GM21723 (cell line): ENCODE results near the gene ST7.
"Not testable (repeated sequence)": the region's sequence is repeated elsewhere in the genome, so short reads cannot be mapped to it uniquely, and the experiment has no call there.

Source experiments
- ATAC-seq: cut with Tn5 transposase; IDR thresholded peaks from one replicate; pipeline ENCODE4 v1.9.1; 2021; ENCODE audit warnings: mild to moderate bottlenecking, moderate library complexity; ENCODE audit not compliant: unreplicated experiment

The ST7 gene

DNA sequence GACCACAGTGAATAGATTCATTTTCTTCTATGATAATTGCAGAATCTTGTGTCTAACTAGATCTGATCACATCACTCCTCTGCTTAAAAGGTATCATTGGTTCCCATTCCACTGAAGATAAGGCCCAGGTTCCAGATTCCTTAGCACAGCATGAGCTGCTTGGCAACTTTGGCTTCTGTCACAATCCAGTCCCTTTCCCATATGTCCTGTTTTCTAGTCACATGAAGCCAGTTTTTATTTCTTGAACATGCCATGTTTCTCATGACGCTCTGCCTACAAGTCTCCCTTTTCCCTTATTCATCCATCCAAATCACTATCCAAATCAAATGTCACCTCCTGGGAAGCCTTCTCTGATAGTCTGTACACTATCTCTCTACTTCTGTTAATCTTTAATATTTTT is 167.0 kb downstream of the ST7 start:
- not testable (repeated sequence) for ATAC-seq

DNA sequence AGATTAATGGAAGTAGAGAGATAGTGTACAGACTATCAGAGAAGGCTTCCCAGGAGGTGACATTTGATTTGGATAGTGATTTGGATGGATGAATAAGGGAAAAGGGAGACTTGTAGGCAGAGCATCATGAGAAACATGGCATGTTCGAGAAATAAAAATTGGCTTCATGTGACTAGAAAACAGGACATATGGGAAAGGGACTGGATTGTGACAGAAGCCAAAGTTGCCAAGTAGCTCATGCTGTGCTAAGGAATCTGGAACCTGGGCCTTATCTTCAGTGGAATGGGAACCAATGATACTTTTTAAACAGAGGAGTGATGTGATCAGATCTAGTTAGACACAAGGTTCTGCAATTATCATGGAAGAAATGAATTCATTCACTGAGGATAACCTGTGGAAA is 168.7 kb downstream of the ST7 start:
- not testable (repeated sequence) for ATAC-seq

DNA sequence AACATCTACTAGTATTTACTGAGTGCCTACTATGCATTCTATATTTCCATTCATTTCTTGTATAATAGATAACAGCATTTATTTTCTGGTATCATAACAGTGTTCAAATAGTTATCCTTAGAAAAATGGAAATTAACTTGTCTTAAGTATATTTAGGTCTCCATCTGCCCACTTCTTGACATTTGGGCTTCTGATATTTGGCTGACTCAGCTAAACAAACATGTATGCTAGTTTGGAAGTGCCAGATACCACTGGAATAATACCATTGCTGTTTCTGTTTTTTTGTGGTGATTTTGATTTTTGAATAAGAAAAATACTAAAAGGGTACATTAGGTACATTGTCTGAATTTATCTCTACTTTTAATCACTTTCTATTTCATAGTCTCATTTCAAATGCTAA is 169.2 kb downstream of the ST7 start:
- no peak for ATAC-seq

DNA sequence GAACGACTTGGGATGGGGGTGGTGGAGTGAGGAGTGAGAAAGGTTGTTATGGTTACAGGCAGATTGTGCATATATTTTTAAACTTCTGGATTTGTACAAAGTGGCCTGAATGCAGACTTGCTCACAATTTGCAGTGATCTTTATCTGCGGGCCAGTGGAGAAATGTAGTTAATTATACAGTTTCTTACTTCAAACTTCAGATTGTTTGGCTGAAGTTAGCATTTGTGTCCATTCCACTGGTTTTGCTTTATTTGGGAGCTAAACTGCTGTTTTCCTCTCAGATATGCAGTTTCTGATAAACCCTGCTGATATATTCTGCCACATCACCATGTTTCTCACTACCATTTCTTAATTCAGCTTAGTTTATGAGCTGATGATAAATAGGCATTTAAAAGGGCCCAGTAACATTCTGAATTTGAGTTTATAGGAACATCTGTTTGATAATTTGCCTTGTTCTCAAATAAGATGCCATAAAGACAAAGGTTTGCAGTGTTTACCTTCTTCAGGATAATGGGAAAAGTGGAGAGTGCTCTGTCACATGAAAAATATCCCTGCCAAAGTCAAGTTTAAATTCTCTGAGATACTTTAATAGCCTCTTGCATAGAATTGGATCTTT is 170.1 kb downstream of the ST7 start:
- ATAC-seq = no peak

DNA sequence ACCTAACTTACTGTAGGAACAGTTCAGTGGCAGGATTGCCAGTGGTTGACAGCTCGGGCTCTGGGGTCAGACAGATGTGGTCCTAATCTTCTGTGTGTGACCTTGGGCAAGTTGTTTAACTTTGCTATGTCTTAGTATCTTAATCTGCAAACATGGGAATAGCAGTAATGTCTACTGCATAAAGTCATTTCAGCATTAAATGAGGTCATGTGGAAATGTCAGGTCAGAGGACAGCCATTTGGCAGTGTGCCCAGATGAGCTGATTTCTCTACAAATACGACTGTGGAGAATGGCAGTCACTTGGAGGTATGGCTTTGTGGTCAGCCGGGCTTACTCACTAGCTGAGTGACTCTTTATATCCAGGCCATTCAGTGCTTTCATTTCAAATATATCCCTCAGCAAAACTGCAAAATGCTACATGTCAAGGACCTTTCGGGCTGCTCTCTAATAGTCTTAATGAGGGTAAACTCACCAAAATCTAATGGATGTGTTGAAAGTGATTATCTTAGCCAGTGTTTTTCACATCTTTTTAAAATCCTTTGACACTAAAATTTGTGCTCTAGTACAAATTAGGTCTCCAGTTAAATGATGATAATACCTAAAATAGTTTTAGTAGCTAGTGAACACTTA is 171.4 kb downstream of the ST7 start:
- ATAC-seq = peak; percentile 63

DNA sequence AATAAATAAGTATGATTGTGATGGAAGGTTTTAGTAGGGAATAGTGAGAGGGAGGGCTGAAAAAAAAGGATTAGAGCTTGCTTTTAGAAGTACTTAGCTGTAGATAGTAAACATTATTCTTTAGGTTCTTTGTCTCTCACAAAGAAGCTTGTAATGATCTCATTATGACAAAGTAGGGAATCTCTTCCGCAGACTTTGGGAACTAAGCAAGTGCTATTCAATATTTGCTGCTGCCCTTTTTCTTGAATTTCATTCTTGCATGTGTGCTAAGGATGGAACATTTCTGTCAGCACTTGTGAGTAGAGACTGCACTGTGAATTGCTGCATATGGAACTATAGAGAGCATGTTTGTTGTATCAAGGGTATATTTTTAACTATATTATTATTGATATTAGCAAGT is 173.4 kb downstream of the ST7 start:
- no peak for ATAC-seq

DNA sequence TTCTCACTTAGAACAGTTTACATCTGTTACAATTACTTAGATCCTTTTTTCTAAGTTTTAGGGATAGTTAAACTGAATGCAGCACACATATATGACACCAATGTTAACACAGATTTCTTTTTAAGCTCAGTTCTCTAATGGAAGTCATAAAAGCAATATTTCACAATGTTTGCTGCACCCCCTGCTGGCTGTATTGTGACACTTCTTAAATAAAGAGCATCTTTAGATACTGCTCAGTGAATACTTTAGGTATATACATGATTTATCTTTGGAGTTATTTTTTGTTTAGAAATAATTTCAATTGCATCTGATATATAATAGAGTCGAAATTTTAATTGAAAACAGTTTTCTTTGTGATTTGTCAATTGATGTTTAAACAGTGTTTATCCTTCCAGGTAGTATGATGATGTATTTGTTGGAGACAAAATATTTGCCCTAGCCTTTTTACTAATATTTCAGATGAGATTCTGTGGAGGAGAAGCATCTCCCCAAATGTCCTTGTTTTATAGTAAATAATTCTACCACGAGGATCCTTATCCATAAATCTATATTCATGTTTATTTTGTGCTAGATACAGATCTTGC is 174.4 kb downstream of the ST7 start:
- peak; percentile 84 for ATAC-seq

DNA sequence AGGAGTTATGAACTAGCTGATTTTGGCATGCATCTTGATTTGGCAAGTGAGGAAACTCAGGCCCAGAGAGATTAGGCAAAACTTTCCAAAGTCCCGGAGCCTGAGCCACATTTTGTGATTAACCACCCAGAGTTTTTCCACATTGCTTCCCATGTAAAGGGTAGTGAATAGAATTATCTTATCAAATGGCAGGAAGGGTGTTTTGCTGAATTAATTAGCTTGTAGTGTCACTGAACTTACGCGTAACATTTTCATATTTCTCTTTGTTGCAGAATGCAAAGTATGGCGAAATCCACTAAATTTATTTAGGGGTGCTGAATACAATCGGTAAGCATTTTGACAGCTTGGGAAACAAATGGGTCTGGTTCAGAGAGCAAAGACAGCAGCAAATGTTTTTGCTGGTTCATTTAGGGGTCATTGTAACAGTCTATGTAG is 176.2 kb downstream of the ST7 start:
- no peak for ATAC-seq

DNA sequence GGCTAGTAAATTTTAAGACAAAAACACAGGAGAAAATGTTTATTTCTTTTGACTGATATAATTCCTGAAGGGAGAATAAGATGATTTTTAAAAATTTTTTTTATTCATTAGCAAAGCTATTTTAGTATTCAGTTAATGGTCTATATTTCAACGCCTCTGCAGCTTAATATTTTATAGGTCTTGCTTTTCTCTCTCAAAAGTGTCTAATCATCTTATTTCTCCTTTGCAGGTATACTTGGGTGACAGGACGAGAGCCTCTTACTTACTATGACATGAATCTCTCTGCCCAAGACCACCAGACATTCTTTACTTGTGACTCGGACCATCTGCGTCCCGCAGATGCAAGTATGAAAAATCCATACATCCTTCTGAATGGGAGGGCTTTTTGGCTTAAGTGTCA is 177.0 kb downstream of the ST7 start:
- ATAC-seq = no peak

DNA sequence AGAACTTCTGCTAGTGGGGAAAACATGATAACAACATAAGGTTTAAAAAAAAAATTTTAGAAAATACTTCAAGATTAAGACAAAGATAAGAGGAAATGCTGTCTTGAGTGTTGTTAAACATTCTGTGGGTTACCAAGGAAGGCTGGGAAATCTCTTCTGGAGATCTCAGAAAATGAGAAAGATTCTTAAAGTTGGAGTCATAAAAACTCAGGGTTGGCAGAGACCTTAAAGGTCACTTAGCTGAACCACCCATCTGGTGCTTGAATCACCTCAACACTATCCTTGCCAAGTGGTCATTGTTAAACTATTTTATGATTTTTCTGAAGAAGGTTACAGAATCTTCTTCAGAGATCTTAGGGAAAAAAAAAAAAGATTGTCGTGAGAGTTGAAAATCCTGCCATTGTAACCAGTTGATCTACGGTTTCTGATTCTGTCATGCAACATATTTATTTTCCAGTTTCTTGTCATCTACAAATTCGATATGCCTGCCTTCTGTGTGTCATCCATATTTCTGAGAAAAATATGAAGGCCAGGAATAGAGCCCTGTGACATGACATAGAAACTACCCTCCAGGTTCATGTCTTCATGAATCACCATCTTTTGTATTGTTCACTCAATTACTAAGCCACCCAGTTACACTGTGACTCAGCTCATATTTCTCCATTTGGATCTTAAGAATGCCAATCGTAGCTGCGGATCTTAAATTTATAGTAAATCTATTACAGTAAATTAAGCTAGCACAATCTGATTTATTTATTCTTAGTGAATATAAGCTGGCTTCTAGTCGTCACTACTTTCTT is 179.2 kb downstream of the ST7 start:
- no peak for ATAC-seq

DNA sequence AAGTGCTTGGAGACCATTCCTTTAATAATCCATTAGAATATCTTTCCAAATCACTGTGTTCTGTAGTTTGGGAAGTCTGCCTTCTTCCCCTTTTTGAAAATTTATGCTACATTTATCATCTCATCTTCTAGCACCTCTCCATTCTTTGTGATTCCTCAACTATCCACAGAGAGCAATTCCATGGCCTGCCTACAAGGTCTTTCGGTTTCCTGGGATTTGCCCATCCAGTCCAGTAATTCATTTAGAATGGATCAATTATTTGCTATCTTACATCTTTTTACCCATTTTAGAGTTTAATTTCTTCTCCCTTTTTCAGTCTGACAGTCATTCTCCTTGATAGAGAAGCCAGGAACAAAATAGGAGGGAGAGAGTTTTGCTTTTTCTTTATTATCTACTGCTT is 179.8 kb downstream of the ST7 start:
- no peak for ATAC-seq

DNA sequence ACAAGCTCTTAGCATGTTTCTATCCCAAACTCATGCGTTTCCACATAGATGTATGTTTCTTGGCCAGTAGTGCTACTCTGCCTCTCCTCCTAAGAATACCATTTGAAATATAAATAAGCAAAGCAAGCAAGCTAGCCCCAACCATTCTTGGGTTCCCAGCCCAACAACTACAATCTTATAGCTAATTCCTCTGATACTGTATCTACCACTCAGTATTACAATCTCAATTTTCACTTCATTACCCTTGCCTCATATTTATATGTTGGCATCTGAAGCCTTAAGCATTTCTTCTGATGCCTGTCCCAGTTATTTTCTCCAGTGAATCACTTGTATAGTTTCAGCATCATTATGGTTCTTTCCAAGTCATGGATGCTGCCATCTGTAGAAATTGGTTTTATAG is 181.1 kb downstream of the ST7 start:
- ATAC-seq = no peak

DNA sequence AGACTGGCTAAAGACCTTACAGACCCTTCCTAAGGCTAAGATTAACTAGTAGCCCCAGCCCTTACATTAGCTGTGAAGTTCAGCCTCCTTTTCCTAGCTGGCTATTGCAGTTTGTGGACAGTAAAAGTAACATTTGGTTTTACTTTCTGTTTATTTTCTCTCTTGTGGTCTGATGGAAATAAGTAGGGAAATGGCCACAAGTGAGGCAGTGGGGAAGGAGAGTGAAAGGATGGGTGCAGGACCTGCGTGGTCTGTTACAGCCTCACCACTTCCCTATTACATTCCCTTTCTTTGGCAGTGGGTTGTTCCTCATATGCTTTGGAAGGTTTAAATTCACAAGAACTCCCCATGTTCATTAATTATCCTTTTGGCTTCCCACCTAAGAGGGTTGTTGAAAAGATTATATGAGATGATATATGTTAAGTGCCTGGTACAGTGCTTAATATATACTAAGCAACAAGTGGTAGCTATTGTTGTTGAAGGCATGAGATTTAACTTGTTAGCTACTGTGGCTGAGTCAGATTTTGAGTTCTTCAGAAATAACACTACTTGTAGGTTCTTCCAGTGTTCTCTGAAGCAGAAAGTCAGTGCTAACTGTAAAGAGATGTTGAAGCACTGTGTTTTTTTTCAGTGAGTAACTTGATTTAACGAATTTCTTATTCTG is 181.7 kb downstream of the ST7 start:
- peak; percentile 57 for ATAC-seq

DNA sequence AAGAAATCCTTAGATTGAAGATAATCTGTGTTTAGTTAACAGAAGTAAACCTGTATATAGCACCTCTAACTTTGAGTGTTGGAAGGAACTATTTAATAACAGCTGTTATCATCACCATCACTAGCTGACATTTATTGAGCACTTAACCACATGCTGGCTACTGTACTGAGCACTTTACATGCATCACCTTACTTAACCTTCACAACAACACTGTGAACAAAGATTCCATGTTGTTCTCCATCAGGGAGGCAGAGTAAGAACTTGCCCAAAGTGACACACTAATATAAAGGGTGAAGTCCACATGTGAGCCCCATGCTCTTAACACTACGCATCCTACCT is 182.2 kb downstream of the ST7 start:
- peak; percentile 6 for ATAC-seq

DNA sequence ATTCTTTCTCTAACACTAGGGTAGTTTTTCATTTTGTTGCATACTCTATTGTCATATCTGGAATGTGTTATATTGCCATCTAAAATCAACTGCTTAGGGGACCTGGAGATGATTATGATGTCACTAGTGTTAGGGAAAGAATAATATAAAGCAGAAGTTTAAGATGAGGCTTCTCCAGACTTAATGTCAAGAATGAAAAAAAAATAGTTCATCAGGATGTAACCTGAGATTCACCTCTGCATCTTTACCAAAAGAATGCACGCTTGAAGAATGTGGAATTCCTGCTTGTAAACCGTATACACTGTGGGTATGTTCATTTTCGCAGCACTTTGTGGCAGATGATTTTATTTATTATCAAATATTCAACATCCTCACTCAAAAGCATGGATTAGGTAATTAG is 184.6 kb downstream of the ST7 start:
- ATAC-seq = no peak

DNA sequence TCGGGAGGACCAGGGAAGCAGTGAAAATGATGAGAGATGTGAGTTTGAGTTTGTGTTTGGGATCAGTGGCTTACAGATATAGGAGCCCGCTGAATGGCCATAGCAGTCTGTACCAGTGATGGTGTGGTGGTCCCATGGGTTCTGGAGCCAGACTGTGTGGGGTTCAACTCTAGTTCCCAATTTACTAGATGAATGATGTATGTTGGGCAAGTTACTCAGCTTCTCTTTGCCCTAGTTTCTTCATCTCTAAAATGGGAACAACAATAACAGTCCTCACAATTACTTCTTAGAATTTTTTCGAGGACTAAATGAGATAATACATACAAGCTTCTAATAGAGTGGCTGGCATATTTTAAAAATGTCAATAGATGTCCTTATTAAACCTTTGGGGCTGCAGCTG is 185.2 kb downstream of the ST7 start:
- no peak for ATAC-seq

DNA sequence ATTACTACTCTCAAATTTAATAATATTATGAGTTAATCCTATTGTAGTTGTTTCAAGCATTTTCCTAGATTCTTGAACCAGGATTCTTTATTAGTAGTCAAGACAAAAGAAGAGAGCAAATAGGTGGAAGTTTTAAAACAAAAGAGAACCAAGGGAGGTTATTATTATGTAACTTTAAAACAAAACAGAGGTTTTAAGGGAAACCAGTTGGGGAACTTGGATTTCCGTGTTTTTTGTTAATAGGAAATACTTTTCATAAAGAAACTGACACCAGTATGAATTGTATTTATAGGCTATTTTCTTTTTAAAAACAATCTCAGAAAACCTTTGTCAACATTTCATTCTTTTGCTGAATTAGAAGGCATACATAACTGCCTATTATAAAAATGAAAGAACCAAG is 185.7 kb downstream of the ST7 start:
- no peak for ATAC-seq

DNA sequence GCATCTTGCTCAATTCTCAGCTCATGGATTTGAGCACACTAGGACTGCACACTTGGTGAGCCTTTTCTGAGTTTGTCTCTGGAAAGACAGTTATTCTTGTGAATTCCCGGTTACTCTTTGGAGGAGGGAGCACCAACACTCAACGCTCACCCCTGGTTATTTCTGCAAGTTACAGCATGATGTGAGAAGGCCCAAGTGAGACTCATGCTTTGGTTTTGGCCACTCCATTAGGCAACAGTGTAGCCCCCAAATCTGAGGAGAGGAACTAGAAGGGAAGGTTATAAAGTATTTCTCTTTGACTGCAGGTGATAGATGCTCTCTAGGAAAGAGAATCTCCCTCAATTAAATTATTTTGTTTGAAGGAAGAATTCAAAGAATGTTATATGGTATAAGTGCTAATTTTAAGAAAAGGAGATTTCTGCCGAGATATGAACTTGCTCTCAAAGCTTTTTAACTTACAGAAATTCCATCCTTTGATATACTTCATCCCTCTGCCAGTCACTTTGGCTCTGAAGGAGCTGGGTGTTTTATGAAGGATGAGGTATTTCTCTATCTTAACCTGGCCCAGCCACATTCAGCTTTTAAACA is 186.2 kb downstream of the ST7 start:
- ATAC-seq = no peak

DNA sequence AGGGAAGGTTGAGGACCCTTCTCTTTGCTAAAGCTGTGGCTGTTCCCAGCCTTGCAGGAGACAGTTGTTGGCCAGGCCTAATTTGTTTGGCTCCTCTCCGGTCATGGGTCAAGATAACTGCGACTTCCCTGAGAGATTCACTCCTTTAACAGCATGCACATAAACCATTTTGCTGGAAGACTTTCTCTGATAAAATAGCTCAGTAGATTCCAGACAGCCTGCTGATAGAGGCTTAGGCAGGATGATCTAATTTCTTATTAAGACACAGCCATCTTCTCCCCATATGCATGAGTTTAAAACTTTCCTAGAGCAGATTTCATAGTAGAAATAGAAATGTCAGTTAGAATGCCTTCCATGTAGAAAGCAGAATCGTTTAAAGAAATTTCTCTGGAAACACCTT is 187.6 kb downstream of the ST7 start:
- ATAC-seq = no peak

DNA sequence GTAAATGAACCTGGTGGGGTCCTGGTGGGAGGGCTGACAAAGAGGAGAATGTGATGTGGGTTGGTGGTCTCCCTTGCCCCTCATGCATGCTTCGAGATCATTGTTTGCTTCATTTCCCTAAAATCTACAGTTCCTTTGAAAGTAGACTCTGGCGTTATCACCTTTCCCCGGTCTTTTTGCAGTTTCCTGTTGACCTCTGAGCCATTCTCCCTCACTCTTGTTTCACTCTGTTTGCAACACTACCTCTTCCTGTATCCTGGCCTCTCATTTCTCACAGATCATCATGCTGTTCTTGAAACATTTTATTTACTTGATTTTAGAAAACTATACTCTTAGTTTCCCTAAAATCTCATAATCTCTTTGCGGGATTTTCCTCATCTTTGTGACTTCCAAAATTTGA is 189.8 kb downstream of the ST7 start:
- no peak for ATAC-seq

DNA sequence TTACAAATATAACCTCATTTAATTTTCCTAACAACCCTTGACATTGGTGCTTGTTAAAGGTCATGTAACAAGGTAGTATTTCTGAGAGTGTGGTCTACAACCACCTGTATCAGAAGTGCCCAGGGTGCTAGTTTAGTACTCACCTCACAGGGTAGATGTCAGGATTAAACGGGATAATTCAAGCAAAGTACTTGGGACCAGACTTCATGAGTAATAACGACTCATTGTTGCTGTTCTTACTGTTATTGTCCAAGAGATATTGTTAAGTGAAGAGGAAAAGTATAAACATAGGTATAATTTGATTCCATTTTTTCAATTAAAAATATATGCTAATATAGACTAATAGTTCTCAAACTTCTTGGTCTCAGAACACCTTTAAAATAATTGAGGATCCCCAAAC is 190.3 kb downstream of the ST7 start:
- ATAC-seq = no peak
